Endothelial cell of umbilical vein (primary cell): ENCODE data around the gene TMEM87A. TPM values are rescaled to one million over a fixed set of nuclear protein-coding genes. Genes with fewer than 3 reads are reported as not detected.

Experiments used
- BruUV-seq: library from RNA; stranded (reverse); fragments of 400-500 nt; replicated peaks from 2 replicates; lab custom pipeline; 2021; lab: Mats Ljungman, UMichigan
- CTCF ChIA-PET: fragments of 300-600, 350-600 bp; sonication (Branson Sonifier 250); formaldehyde crosslinking; loops from one replicate; lab custom pipeline; 2021; ENCODE audit warnings: antibody characterized with exemption, inconsistent platforms; lab: Charles Lee
- POLR2A ChIA-PET: fragments of 300-600, 350-600 bp; sonication (Branson Sonifier 250); formaldehyde crosslinking; loops from one replicate; lab custom pipeline; 2021; ENCODE audit warnings: antibody characterized with exemption, inconsistent platforms; lab: Charles Lee
- DNase-seq: peaks from one replicate; pipeline ENCODE4 v3.0.0-alpha.2; 2011; ENCODE audit warnings: low read depth, low spot score
- FAIRE-seq: peaks from 2 replicates; lab custom pipeline; 2011; peaks lifted over from hg19 to GRCh38; lab: Jason Lieb, UNC
- H2AFZ ChIP-seq: 2 replicates; pipeline ENCODE4 v1.6.0; 2012; ENCODE audit warnings: low read depth, low read length, control low read depth, inconsistent platforms
- H3K27ac ChIP-seq: 2 replicates; pipeline ENCODE4 v1.5.1; 2011; ENCODE audit warnings: low read depth, mild to moderate bottlenecking, control low read depth, low read length, moderate library complexity; ENCODE audit not compliant: insufficient read depth
- H3K27me3 ChIP-seq, 2 experiments: 2 replicates each; pipeline versions ENCODE4 v1.6.0 to v1.6.1; 2011; ENCODE audit warnings: low read length in 2 of 2, mixed read lengths in 1 of 2; ENCODE audit not compliant: control insufficient read depth in 2 of 2, insufficient read depth in 2 of 2
- H3K36me3 ChIP-seq, 2 experiments: 2 replicates in 1 of 2; 3 replicates in 1 of 2; pipeline ENCODE4 v1.5.1; 2011; ENCODE audit warnings: low read length in 2 of 2, mild to moderate bottlenecking in 1 of 2, moderate library complexity in 1 of 2; ENCODE audit not compliant: control insufficient read depth in 2 of 2, insufficient read depth in 2 of 2; ENCODE audit errors: extremely low read depth in 1 of 2
- H3K4me1 ChIP-seq: 3 replicates; pipeline ENCODE4 v1.5.1; 2011; ENCODE audit warnings: mild to moderate bottlenecking, low read length; ENCODE audit not compliant: control insufficient read depth, insufficient read depth; ENCODE audit errors: extremely low read depth
- H3K4me2 ChIP-seq: 2 replicates; pipeline ENCODE4 v1.6.1; 2011; ENCODE audit warnings: low read length, control low read depth, mixed read lengths; ENCODE audit not compliant: insufficient read depth
- H3K4me3 ChIP-seq, 3 experiments: fragments of 200-600 bp in 1 of 3; sonication (generic), shearing (Covaris generic) in 1 of 3; replicated peaks in 1 of 3; 2 replicates each; pipeline ENCODE4 v1.5.1; 2011 to 2016; ENCODE audit warnings: control low read depth in 3 of 3, low read length in 3 of 3, mild to moderate bottlenecking in 2 of 3, inconsistent platforms in 1 of 3, low read depth in 1 of 3, moderate library complexity in 1 of 3; ENCODE audit not compliant: insufficient read depth in 1 of 3
- H3K79me2 ChIP-seq: 2 replicates; pipeline ENCODE4 v1.6.0; 2012; ENCODE audit warnings: low read length, inconsistent platforms; ENCODE audit not compliant: control insufficient read depth, insufficient read depth
- H3K9ac ChIP-seq: replicated peaks from 2 replicates; pipeline ENCODE3; 2011; ENCODE audit warnings: low read length, control low read depth; ENCODE audit not compliant: insufficient read depth; ENCODE audit errors: extremely low read depth
- H3K9me1 ChIP-seq: replicated peaks from 3 replicates; pipeline ENCODE4 v1.6.0; 2011; ENCODE audit warnings: mild to moderate bottlenecking, low read length; ENCODE audit not compliant: control insufficient read depth, insufficient read depth; ENCODE audit errors: extremely low read depth
- H3K9me3 ChIP-seq: replicated peaks from 2 replicates; pipeline ENCODE4 v1.5.1; 2012; ENCODE audit warnings: low read length, inconsistent platforms; ENCODE audit not compliant: control insufficient read depth, insufficient read depth
- H4K20me1 ChIP-seq: replicated peaks from 2 replicates; pipeline ENCODE3; 2011; ENCODE audit warnings: mild to moderate bottlenecking, low read length; ENCODE audit not compliant: control insufficient read depth, insufficient read depth; ENCODE audit errors: extremely low read depth
- CTCF ChIP-seq, 2 donors: IDR thresholded peaks; 1 replicate in 1 of 2; 2 replicates in 1 of 2; pipeline ENCODE4 v1.5.1; 2011; ENCODE audit warnings: low read length in 2 of 2, mild to moderate bottlenecking in 2 of 2, moderate library complexity in 2 of 2, control low read depth in 1 of 2, inconsistent platforms in 1 of 2, low read depth in 1 of 2; ENCODE audit not compliant: insufficient read depth in 1 of 2; ENCODE audit errors: extremely low read depth in 1 of 2
- FOS ChIP-seq: IDR thresholded peaks from 2 replicates; pipeline ENCODE4 v1.6.1; 2011; ENCODE audit warnings: mild to moderate bottlenecking, low read length, moderate library complexity, borderline replicate concordance; ENCODE audit not compliant: insufficient read depth
- GATA2 ChIP-seq: IDR thresholded peaks from 2 replicates; pipeline ENCODE4 v1.7.0; 2011; ENCODE audit warnings: low read depth, mild to moderate bottlenecking, moderate library complexity, mixed read lengths, low read length; ENCODE audit not compliant: insufficient read length, insufficient read depth
- dilution Hi-C: fragments of 300-500 bp; cut with MboI; formaldehyde crosslinking; loops from one replicate; pipeline ENCODE4 v1.15.0; 2019; ENCODE audit warnings: low sequenced_read_pairs; ENCODE audit not compliant: extremely low pct_ligation_motif_present
- intact Hi-C: fragments of 100-400 bp; cut with micrococcal nuclease; formaldehyde crosslinking; loops from one replicate; pipeline ENCODE4 v1.10.0; 2022
- polyA plus RNA-seq, 4 experiments: library from polyadenylated mRNA; depleted of rRNA in 3 of 4; stranded (reverse) in 3 of 4; unstranded in 1 of 4; fragments of >200 nt; gene quantifications; 2 replicates each; pipeline versions ENCODE4 v1.2.1 to v1.2.3, GENCODE V29; 2011 to 2012; ENCODE audit warnings: missing spikeins in 1 of 4
- total RNA-seq: library from RNA; stranded (reverse); gene quantifications from 2 replicates; pipeline ENCODE4 v1.2.3, GENCODE V29; 2021

TMEM87A gene
- total and polyA plus RNA-seq, 2 donors (not counting 3 experiments of a cell fraction or from before 2014, with no cell fraction given): 22.3 to 41.1 TPM

- no peaks in the 10 kb centered on the region for H3K79me2 ChIP-seq
- no peak overlapping the region for H3K4me2 ChIP-seq
- no peak overlapping the region for H2AFZ ChIP-seq
- ChIA-PET CTCF (interaction anchor here (1.0 kb wide), 1 partner anchor 14 kb away, joined by 4 read pairs; no protein-coding TSS in a partner anchor), POLR2A (no interaction called here)
- intact Hi-C loops: no loop called here
- BruUV-seq: no TSS peak
- peaks cover 4% of the 10 kb centered on the region for H3K9me1 ChIP-seq
- H3K9me3 ChIP-seq: no peaks in the 10 kb centered on the region
- TF ChIP-seq FOS: peak; percentile 42
- peak; percentile 76 for TF ChIP-seq GATA2
- TF ChIP-seq CTCF (IDR thresholded peaks at IDR 0.05; ENCODE audit: extremely low read depth in 1 of 2, insufficient read depth in 1 of 2, low read depth in 1 of 2, low read length in 2 of 2): no peak
- dilution Hi-C loops: no loop called here
- DNase-seq (no peak), FAIRE-seq (no peak)
- H3K27me3 ChIP-seq: no peaks in the 10 kb centered on the region
- H3K36me3 ChIP-seq: no peaks in the 10 kb centered on the region
- no peak overlapping the region for H3K27ac ChIP-seq
- no peak overlapping the region for H3K4me3 ChIP-seq
- H3K9ac ChIP-seq: no peak overlapping the region
- no peaks in the 10 kb centered on the region for H4K20me1 ChIP-seq
- H3K4me1 ChIP-seq: peaks cover 7% of the 10 kb centered on the region
Measured at GRCh38 chr15:42289166-42289565, 15.9 kb upstream of the TMEM87A start.

- TF ChIP-seq CTCF (IDR thresholded peaks at IDR 0.05; ENCODE audit: extremely low read depth in 1 of 2, insufficient read depth in 1 of 2, low read depth in 1 of 2, low read length in 2 of 2): no peak
- peaks cover 7% of the 10 kb centered on the region for H3K4me1 ChIP-seq
- H3K27me3 ChIP-seq: no peaks in the 10 kb centered on the region
- no peak overlapping the region for H3K9ac ChIP-seq
- FAIRE-seq (no peak), DNase-seq (no peak)
- dilution Hi-C loops: no loop called here
- no TSS peak for BruUV-seq
- no peaks in the 10 kb centered on the region for H3K9me3 ChIP-seq
- H3K4me2 ChIP-seq: no peak overlapping the region
- no peaks in the 10 kb centered on the region for H3K79me2 ChIP-seq
- H2AFZ ChIP-seq: no peak overlapping the region
- no peaks in the 10 kb centered on the region for H3K36me3 ChIP-seq
- ChIA-PET CTCF (no interaction called here), POLR2A (no interaction called here)
- no peak overlapping the region for H3K4me3 ChIP-seq
- intact Hi-C loops: no loop called here
- peaks cover 4% of the 10 kb centered on the region for H3K9me1 ChIP-seq
- H3K27ac ChIP-seq: no peak overlapping the region
- no peaks in the 10 kb centered on the region for H4K20me1 ChIP-seq
Measured at GRCh38 chr15:42287931-42288330, 14.7 kb upstream of the TMEM87A start.
